A673 (cell line): ENCODE measurements around the gene NSL1.

Experiments
- CTCF ChIP-seq: fragments of 300-800, 200-600 bp; sonication (generic); conservative IDR thresholded peaks from 2 replicates; pipeline ENCODE4 v1.5.1; 2017; ENCODE audit warnings: low read depth, mild to moderate bottlenecking, antibody characterized with exemption, low read length, moderate library complexity, mixed read lengths
- EZH2 ChIP-seq: fragments of 200-600 bp; sonication (generic); IDR thresholded peaks from 2 replicates; pipeline ENCODE4 v1.6.1; 2017; ENCODE audit warnings: borderline replicate concordance, low read depth, mild to moderate bottlenecking, mixed read lengths, antibody characterized with exemption, low read length; ENCODE audit not compliant: poor library complexity, severe bottlenecking

GRCh38 chr1:212771341-212771740 is 20.2 kb downstream of the NSL1 start:
- no peak for TF ChIP-seq CTCF
- TF ChIP-seq EZH2: no peak
